ENCODE measurements around the gene PSMD10.

PSMD10 gene

GRCh38 chrX:108064001-108064400 lies 27.3 kb downstream of the PSMD10 start:
- Histone ChIP-seq H4K20me1 (ENCODE audit: insufficient read depth) (no peaks in the 10 kb centered on the region), H3K27me3 (ENCODE audit: insufficient read depth, low read depth) (no peaks in the 10 kb centered on the region), H3K27ac (no peak overlapping the region), H3K4me1 (ENCODE audit: low read depth, poor library complexity, severe bottlenecking) (no peaks in the 10 kb centered on the region), H3K4me2 (no peak overlapping the region), H3K79me2 (ENCODE audit: insufficient read depth, low read depth) (no peaks in the 10 kb centered on the region), H3K36me3 (ENCODE audit: insufficient read depth) (no peaks in the 10 kb centered on the region), H3K9ac (no peak overlapping the region), H2AFZ (ENCODE audit: low read depth) (no peak overlapping the region), H3K4me3 (IDR thresholded peaks at IDR 0.05; ENCODE audit: insufficient read depth, low read depth, low read length) (no peak overlapping the region)
- no peak for TF ChIP-seq CTCF (conservative IDR thresholded peaks at IDR 0.05; ENCODE audit: low read depth, low read length)

- H3K79me2 ChIP-seq (ENCODE audit: insufficient read depth, low read depth) = no peaks in the 10 kb centered on the region
- no peaks in the 10 kb centered on the region for H3K36me3 ChIP-seq (ENCODE audit: insufficient read depth)
- TF ChIP-seq CTCF (conservative IDR thresholded peaks at IDR 0.05; ENCODE audit: low read depth, low read length) = no peak
- no peak overlapping the region for H3K27ac ChIP-seq
- no peaks in the 10 kb centered on the region for H4K20me1 ChIP-seq (ENCODE audit: insufficient read depth)
- H3K4me2 ChIP-seq = no peak overlapping the region
- no peak overlapping the region for H2AFZ ChIP-seq (ENCODE audit: low read depth)
- H3K4me3 ChIP-seq (IDR thresholded peaks at IDR 0.05; ENCODE audit: insufficient read depth, low read depth, low read length) = no peak overlapping the region
- H3K27me3 ChIP-seq (ENCODE audit: insufficient read depth, low read depth) = no peaks in the 10 kb centered on the region
- H3K9ac ChIP-seq = no peak overlapping the region
- no peaks in the 10 kb centered on the region for H3K4me1 ChIP-seq (ENCODE audit: low read depth, poor library complexity, severe bottlenecking)
Measured at GRCh38 chrX:108059801-108060200, 31.5 kb downstream of the PSMD10 start.

DNA sequence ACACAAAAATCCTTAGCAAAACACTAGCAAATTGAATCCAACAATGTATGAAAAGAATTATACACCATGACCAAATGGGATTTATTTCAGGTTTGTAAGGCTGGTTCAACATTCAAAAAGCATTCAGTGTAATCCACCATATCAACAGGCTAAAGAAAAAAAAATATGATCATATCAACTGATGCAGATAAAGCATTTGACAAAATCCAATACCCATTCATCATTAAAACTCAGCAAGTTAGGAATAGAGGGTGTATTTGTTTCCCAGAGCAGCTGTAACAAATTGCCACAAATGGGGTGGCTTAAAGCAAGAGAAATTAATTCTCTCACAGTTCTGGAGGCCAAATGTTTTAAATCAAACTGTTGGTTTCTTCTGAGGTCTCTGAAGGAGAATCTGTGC lies 35.8 kb downstream of the PSMD10 start:
- Histone ChIP-seq H3K27ac (no peak overlapping the region), H3K36me3 (ENCODE audit: insufficient read depth) (no peaks in the 10 kb centered on the region), H3K4me2 (no peak overlapping the region), H3K9ac (no peak overlapping the region), H3K4me1 (ENCODE audit: low read depth, poor library complexity, severe bottlenecking) (no peaks in the 10 kb centered on the region), H4K20me1 (ENCODE audit: insufficient read depth) (no peaks in the 10 kb centered on the region), H2AFZ (ENCODE audit: low read depth) (no peak overlapping the region), H3K79me2 (ENCODE audit: insufficient read depth, low read depth) (no peaks in the 10 kb centered on the region), H3K27me3 (ENCODE audit: insufficient read depth, low read depth) (no peaks in the 10 kb centered on the region), H3K4me3 (IDR thresholded peaks at IDR 0.05; ENCODE audit: insufficient read depth, low read depth, low read length) (no peak overlapping the region)
- TF ChIP-seq CTCF (conservative IDR thresholded peaks at IDR 0.05; ENCODE audit: low read depth, low read length) = no peak

DNA sequence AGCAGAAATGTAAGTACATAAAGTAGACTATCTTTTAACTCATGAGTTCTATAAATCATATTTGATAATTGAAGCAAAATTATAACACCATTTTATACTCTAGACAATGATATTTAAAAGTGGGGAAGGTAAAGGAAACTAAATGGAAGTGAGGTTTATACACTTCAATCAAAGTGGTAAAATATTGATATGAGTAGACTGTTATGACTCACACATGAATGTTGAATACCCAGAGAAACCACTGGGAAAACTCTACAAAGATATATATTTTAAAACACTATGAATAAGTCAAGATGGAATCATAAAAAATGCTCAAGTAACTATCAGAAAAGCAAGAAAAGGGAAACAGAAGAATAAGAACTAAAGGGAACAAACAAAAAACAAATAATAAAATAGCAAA lies 38.1 kb downstream of the PSMD10 start:
- Histone ChIP-seq H4K20me1 (ENCODE audit: insufficient read depth) (no peaks in the 10 kb centered on the region), H3K27me3 (ENCODE audit: insufficient read depth, low read depth) (no peaks in the 10 kb centered on the region), H3K79me2 (ENCODE audit: insufficient read depth, low read depth) (no peaks in the 10 kb centered on the region), H2AFZ (ENCODE audit: low read depth) (no peak overlapping the region), H3K27ac (no peak overlapping the region), H3K4me1 (ENCODE audit: low read depth, poor library complexity, severe bottlenecking) (no peaks in the 10 kb centered on the region), H3K36me3 (ENCODE audit: insufficient read depth) (no peaks in the 10 kb centered on the region), H3K4me3 (IDR thresholded peaks at IDR 0.05; ENCODE audit: insufficient read depth, low read depth, low read length) (no peak overlapping the region), H3K9ac (no peak overlapping the region), H3K4me2 (no peak overlapping the region)
- TF ChIP-seq CTCF (conservative IDR thresholded peaks at IDR 0.05; ENCODE audit: low read depth, low read length) = no peak

- no peak overlapping the region for H3K27ac ChIP-seq
- no peak overlapping the region for H3K9ac ChIP-seq
- H2AFZ ChIP-seq (ENCODE audit: low read depth) = no peak overlapping the region
- no peak for TF ChIP-seq CTCF (conservative IDR thresholded peaks at IDR 0.05; ENCODE audit: low read depth, low read length)
- no peaks in the 10 kb centered on the region for H3K36me3 ChIP-seq (ENCODE audit: insufficient read depth)
- no peak overlapping the region for H3K4me3 ChIP-seq (IDR thresholded peaks at IDR 0.05; ENCODE audit: insufficient read depth, low read depth, low read length)
- H3K79me2 ChIP-seq (ENCODE audit: insufficient read depth, low read depth) = no peaks in the 10 kb centered on the region
- no peak overlapping the region for H3K4me2 ChIP-seq
- H3K27me3 ChIP-seq (ENCODE audit: insufficient read depth, low read depth) = no peaks in the 10 kb centered on the region
- H3K4me1 ChIP-seq (ENCODE audit: low read depth, poor library complexity, severe bottlenecking) = no peaks in the 10 kb centered on the region
- H4K20me1 ChIP-seq (ENCODE audit: insufficient read depth) = no peaks in the 10 kb centered on the region
Measured at GRCh38 chrX:108049649-108050048, 41.7 kb downstream of the PSMD10 start.

Data from KMS-11 (cell line).